ENCODE results near the gene NME1.
"Not testable (repeated sequence)": the region's sequence is repeated elsewhere in the genome, so short reads cannot be mapped to it uniquely, and the experiment has no call there.

The NME1 gene

GRCh38 chr17:51153210-51154072, at the start of gene NME1:
NME1 (plus strand) TSS chr17:51153559; CDS start chr17:51155655, 2,096 bp downstream.
- peak; percentile 99 for DNase-seq

- DNase-seq: no peak
Measured at GRCh38 chr17:51107778-51108177, 45.6 kb upstream of the NME1 start.

- not testable (repeated sequence) for DNase-seq
Measured at GRCh38 chr17:51112303-51113222, 40.8 kb upstream of the NME1 start.

- no peak for DNase-seq
Measured at GRCh38 chr17:51115179-51115578, 38.2 kb upstream of the NME1 start.

- DNase-seq: no peak
Measured at GRCh38 chr17:51118330-51119195, 34.8 kb upstream of the NME1 start.

GRCh38 chr17:51119415-51120356, 33.7 kb upstream of the NME1 start:
- peak; percentile 11 for DNase-seq

- DNase-seq: peak; percentile 29
Measured at GRCh38 chr17:51120357-51120738, 33.0 kb upstream of the NME1 start.

GRCh38 chr17:51120739-51121619, 32.4 kb upstream of the NME1 start, which contains the start of gene SPAG9:
SPAG9 (minus strand) TSS chr17:51120868; CDS start chr17:51120656, 212 bp downstream.
- DNase-seq: peak; percentile 81

GRCh38 chr17:51121620-51122472, 31.5 kb upstream of the NME1 start:
- DNase-seq: peak; percentile 84

GRCh38 chr17:51122473-51123115, 30.8 kb upstream of the NME1 start:
- DNase-seq: not testable (repeated sequence)

GRCh38 chr17:51124640-51125503, 28.5 kb upstream of the NME1 start:
- no peak for DNase-seq

- no peak for DNase-seq
Measured at GRCh38 chr17:51128076-51128475, 25.3 kb upstream of the NME1 start.

- no peak for DNase-seq
Measured at GRCh38 chr17:51132964-51133319, 20.4 kb upstream of the NME1 start.

- DNase-seq: no peak
Measured at GRCh38 chr17:51133365-51133764, 20.0 kb upstream of the NME1 start.

- no peak for DNase-seq
Measured at GRCh38 chr17:51135956-51136355, 17.4 kb upstream of the NME1 start.

- DNase-seq: no peak
Measured at GRCh38 chr17:51142597-51142996, 10.8 kb upstream of the NME1 start.

- DNase-seq: no peak
Measured at GRCh38 chr17:51144266-51145022, 8.9 kb upstream of the NME1 start.

Data from activated T-cell treated with anti-CD3 and anti-CD28 coated beads for 4 hours (primary cell).